ENCODE measurements around the gene HDAC4.

HDAC4 gene

GRCh38 chr2:239365782-239366435, 34.9 kb downstream of the HDAC4 start:
- no peak for DNase-seq

- no peak for DNase-seq
Observed at GRCh38 chr2:239365071-239365781, 35.6 kb downstream of the HDAC4 start.

- no peak for DNase-seq
Observed at GRCh38 chr2:239363946-239364637, 36.7 kb downstream of the HDAC4 start.

- DNase-seq = no peak
Observed at GRCh38 chr2:239362507-239362906, 38.3 kb downstream of the HDAC4 start.

DNA sequence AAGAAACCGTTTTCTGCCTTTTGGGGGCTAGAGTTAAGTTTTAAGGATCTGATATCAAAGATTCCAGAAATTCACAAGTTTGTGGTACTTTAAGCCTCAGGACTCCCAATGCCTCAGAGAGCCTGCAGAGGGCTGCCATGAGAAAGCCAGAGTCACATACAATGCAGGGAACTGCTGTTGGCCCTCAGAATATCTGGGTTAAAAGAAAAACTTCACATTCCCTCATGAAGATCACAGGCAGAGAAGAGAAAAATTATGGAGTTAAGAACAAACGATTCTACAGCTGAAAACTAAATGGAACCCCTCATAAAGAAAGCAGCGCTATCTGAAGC, 39.5 kb downstream of the HDAC4 start:
- DNase-seq = no peak

DNA sequence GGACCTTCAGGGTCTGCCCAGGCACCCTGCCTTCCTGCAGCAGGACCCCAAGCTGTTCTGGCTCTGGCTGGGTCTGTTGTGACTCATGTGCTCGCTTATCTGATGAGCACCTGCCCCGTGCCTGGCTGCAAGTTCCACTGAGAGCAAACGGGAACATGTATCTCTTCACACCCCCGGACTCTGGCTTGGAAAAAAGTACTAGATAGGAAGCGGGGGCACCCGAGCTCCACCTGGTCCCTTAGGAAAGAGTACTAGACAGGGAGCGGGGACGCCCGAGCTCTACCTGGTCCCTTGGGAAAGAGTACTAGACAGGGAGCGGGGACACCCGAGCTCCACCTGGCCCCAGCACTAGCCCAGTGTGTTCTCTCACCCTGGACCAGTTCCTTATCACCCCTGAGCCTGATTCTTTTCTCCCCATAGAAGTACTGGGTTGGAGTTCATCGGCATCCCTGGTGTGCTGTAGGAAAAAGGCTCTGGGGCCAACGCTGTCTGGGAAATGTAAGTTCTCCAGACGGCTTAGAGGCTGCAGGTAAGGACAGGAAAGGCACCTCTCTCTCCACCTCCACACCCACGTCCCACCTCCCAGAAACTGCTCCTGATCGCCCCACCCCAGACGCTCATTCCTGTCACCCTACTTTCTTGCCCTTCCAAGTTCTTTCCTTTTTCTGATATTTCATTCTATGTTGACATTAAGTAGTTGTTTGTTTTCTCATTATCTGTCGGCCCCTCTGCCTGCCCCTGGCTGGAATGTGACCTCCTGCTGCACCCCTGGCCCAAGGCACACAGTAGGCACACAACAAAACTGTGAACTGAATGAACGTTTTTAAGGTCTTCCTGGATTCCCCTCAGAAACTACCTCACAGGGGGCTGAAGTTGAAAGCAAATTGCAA, 40.2 kb downstream of the HDAC4 start:
- DNase-seq = no peak

DNA sequence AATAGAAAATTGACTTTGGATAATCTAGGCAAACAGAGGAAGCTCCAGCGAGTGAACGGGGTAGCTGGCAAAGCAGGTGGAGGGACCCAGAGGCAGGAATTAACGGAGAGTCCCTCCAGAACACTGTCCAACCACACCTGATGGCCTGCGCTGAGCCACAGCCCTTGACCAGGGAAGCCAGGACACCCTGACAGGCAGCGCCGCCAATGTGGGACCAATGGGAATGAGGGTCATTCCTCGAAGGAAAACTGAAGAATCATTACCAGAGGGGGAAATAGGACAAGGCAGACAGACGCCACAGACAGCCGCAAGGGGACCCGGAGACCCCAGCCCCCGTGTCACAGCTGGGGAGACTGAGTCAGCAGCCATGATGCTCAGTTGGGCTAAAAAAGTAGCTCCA, 40.8 kb downstream of the HDAC4 start:
- DNase-seq = no peak

- DNase-seq = no peak
Observed at GRCh38 chr2:239359196-239359912, 41.5 kb downstream of the HDAC4 start.

- no peak for DNase-seq
Observed at GRCh38 chr2:239358062-239358754, 42.6 kb downstream of the HDAC4 start.

- DNase-seq = no peak
Observed at GRCh38 chr2:239355724-239356123, 45.1 kb downstream of the HDAC4 start.

- DNase-seq = no peak
Observed at GRCh38 chr2:239355139-239355538, 45.7 kb downstream of the HDAC4 start.

GRCh38 chr2:239354791-239355136, 46.1 kb downstream of the HDAC4 start:
- no peak for DNase-seq

DNA sequence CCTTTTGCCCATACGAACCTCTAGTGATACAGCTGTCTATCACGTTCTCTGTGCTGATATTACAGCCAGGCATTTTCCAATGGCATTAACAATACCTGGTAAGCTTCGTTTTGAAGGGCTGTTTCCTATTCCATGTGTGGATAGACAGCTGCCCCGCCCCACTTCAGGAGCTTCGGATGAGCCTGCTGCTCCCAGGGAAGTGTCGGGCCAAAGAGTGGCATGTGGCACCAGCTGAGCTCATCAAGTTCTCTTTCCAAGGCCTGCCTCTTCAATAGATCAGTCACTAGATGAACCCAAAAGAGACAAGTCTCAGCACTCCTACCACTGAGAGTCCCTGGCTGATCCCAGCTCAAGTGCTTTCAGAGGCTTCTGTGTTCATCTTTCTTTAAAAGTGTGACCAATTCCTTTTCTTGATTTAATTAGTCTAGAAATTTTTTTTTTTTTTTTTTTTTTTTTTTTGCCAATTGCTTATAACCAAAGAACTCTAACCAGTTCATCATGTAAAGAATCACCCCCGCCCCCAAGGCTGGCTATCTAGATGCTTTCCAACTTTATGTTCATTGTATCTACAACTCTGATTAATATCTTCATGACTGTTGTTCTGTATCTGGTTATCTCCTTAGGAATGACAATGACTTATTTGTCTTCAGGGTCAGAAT, 46.6 kb downstream of the HDAC4 start:
- no peak for DNase-seq

GRCh38 chr2:239353692-239354091, 47.1 kb downstream of the HDAC4 start:
- DNase-seq = no peak

DNA sequence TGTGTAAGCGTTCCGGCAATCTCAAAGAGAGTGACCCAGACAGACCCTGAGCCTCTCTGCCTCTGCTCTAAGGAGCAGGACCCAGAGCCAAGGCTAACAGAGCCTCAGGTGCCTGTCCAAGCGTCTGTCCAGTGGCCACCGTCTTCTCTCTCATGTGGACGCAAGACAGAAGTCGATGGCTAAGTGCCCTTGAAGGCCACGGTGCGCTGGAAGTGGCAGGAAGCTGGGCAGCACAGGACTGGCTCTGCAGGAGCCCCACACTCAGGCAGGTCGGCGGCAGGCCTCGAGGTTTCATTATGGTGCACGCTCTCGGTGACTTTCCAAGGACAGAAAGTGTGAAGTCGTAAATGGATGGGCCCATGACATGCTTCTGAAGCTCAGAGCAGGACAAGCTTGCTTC, 49.1 kb downstream of the HDAC4 start:
- no peak for DNase-seq

DNA sequence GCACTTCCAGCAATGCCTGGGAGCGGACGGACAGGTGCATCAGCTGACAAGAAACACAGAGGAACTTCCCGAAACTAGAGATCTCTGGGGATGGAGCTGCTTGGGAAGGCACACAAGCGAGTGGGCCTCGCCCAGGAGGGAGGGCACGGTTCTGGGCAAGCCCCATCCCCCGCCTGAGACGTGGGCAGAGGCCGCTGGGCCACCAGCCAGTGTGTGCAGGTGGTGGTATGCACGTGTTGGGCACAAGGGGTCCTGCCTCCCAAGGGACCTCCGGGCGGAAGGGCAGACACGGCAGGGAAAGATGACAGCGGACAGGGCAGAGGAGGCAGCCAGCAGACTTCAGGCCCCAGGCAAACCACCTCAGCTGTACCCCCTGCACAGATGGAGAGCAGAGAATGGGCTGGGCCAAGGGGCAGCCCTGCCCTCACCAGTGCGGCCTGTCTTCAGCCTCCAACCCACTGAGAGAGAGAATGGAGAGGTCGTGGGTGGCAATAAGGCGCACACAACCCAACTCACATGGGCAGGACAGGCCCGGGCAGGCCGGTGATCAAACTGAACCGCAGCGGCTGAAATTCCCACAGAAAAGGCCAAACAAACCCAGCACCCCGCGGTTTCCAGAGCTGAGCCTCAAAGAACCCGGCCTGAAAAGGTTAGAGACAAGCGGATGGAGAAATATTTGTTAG, 51.2 kb downstream of the HDAC4 start:
- no peak for DNase-seq

DNA sequence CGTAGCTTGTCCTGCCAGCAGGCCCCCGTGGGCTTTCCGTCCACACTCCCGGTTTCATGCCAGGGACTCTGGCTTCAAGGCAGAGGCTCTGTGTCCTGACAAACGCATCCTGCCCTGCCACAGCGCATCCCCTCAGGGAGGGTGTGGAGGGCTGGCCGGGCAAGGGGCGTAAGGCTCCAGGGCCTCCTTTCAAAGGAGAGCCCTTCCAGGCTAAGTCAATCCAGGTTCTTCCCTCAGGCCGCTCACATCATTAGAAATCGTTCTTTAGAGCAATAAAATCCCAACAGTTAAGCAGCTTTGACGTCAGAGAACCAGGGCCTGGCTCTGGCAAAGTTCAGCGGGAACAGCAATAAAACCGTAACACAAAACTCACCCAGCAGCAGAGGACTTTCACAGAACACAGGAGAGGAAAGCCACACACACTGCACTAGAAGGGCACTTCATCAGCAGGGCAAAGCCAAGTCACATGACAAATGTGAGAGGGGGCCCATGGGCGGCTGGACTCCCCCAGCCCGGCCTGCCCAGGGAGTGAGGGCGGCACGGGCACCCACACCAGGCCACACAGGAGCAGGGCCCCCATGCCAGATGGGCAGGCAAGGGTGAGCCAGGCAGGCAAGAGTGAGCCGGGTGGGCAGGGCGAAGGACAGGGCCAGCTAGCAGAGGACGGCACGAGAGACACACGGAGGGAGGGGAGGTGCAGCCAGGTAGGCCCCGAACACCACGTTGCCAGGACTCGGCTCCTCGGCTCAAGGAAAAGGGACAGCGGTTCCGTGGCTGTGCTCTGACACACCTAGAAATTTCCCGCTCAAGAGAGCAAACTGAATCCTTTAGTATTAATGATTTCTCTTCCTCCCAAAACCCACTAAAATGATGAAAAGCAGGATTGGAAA, 52.0 kb downstream of the HDAC4 start:
- no peak for DNase-seq

DNA sequence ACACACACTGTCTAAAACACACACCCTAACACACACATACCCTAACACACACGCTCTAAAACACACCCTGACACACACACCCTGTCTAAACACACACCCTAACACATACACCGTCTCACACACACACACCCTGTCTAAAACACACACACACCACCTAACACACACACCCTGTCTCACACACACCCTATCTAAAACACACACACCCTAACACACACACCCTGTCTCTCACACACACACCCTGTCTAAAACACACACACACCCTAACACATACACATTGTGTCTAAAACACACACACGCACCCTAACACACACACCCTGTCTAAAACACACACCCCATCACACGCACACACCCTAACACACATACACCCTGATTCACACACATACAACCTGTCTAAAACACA, 54.1 kb downstream of the HDAC4 start:
- no peak for DNase-seq

DNA sequence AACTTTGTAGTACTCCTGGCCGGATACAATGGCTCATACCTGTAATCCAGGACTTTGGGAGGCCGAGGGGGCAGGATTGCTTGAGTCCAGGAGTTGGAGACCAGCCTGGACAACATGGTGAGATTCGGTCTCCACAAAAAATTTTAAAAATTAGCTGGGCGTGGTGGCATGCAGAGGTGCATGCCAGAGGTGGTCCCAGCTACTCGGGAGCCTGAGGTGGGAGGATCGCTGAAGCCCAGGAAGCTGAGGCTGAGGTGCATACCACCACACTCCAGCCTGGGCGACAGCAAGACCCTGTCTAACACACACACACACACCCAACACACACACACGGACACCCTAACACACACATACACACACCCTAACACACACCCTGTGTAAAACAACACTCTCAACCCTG, 55.6 kb downstream of the HDAC4 start:
- no peak for DNase-seq

- no peak for DNase-seq
Observed at GRCh38 chr2:239344857-239345216, 56.0 kb downstream of the HDAC4 start.
